22Rv1 (cell line): ENCODE measurements around the gene KREMEN1.
A peak's percentile ranks its signal among the peaks of the same experiment; 100 is the strongest.

ENCODE experiments used
- H3K27ac ChIP-seq: fragments of 450-650 bp; 2 replicates; pipeline ENCODE4 v1.5.1; 2017
- CTCF ChIP-seq: fragments of 450-650 bp; IDR thresholded peaks from 2 replicates; pipeline ENCODE4 v1.5.1; 2017; ENCODE audit warnings: mild to moderate bottlenecking
- ZFX ChIP-seq: fragments of 450-650 bp; IDR thresholded peaks from 2 replicates; pipeline ENCODE4 v1.6.1; 2017; ENCODE audit warnings: antibody characterized with exemption, borderline replicate concordance

Gene KREMEN1

GRCh38 chr22:29203488-29204454, 130.9 kb downstream of the KREMEN1 start:
- TF ChIP-seq ZFX (no peak), CTCF (no peak)
- no peak overlapping the region for H3K27ac ChIP-seq

- H3K27ac ChIP-seq = no peak overlapping the region
- TF ChIP-seq CTCF = no peak
- TF ChIP-seq ZFX = no peak
Measured at GRCh38 chr22:29204455-29205183, 131.8 kb downstream of the KREMEN1 start.

DNA sequence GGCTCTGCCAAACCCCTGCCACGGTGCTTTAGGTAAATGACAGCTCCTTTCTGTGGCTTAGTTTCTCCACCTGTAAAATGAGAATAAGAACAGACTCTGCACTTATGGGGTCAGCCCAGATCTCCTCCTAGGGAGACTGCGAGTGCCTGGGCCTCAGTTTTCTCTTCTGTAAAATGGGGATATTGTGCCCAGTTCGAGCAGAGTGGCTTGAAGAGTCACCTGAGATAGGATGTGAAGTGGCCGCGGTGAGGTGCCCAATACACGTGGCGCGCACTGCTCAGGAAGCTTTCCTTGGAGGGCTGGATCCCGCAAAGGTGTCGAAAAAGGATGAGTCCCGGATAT, 132.4 kb downstream of the KREMEN1 start:
- TF ChIP-seq CTCF (no peak), ZFX (no peak)
- H3K27ac ChIP-seq = no peak overlapping the region

GRCh38 chr22:29205594-29206371, 132.9 kb downstream of the KREMEN1 start, which contains the start of gene EMID1:
EMID1 (plus strand) TSS chr22:29205896; CDS start chr22:29206039, 143 bp downstream.
- no peak within 1 kb of the TSS for H3K27ac ChIP-seq
- peak; percentile 50 for TF ChIP-seq CTCF
- TF ChIP-seq ZFX = no peak

DNA sequence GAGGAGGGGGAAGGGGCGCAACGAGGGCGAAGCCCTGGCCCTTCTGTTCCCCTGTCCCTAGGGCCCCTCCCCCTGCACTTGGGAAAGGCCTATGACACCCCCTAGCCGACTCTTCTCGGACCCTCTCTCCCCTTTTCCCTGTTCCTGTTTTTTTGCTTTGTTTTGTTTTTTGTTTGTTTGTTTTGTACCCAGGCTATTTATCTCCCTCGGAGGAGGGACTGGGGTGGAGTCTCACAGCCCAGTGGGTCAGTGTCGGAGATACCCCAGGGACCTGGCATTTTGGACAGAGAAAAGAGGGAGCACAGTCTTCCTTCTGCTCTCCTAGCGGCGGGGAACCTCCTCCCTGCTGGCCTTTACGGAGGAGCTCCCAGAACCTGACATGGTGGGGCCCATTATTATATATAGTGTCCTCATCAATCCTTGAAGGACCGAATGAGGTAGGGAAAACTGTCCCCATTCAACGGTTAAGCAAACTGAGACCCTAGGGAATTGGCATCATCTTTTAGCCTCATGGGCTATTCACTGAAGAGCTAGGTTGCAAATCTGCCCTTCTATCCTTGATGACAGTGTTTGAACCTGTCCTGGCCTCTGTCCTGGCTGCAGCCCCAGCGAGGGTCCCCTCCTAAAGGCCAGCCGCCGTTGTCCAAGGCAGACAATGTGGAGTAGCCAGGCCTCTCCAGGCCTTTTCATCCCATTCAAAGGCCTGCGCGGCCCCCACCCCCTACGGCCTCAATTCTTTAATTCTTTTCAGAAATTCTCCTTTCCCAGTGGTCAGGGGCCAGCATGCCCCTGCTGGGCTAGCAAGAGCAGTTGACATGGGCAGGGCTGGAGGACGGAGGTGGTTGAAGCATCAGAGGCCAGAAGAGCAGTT, 133.8 kb downstream of the KREMEN1 start:
- no peak overlapping the region for H3K27ac ChIP-seq
- no peak for TF ChIP-seq ZFX

- TF ChIP-seq CTCF (no peak), ZFX (no peak)
- H3K27ac ChIP-seq = no peak overlapping the region
Measured at GRCh38 chr22:29207243-29207550, 134.4 kb downstream of the KREMEN1 start.
